SK-N-SH (cell line): Measurements from ENCODE around the gene ACOT8. TPM values are rescaled to one million over a fixed set of nuclear protein-coding genes. Genes with fewer than 3 reads are reported as not detected.

ENCODE experiments used
- CTCF ChIA-PET: fragments of 300-600, 350-600 bp; formaldehyde crosslinking; extraction: SDS; loops from one replicate; lab custom pipeline; 2021; lab: Yijun Ruan, JAX
- POLR2A ChIA-PET: fragments of 350-600 bp; sonication (Branson Sonifier 250); formaldehyde crosslinking; extraction: SDS; loops from one replicate; lab custom pipeline; 2020; ENCODE audit warnings: antibody characterized with exemption, inconsistent platforms; lab: Yijun Ruan, JAX
- DNase-seq: peaks from one replicate; pipeline ENCODE4 v3.0.0; 2012
- H2AFZ ChIP-seq: fragments of 200-600 bp; sonication (generic); 2 replicates; pipeline ENCODE4 v1.8.1; 2016; ENCODE audit warnings: antibody characterized with exemption, mild to moderate bottlenecking, low read depth
- H3F3A ChIP-seq: fragments of 200-600 bp; sonication (generic); replicated peaks from 2 replicates; pipeline ENCODE3; 2016; ENCODE audit warnings: antibody characterized with exemption, mild to moderate bottlenecking; ENCODE audit not compliant: insufficient read depth
- H3K27ac ChIP-seq, 2 experiments: fragments of 200-500 bp in 1 of 2; fragments of 200-600 bp in 1 of 2; sonication (Bioruptor generic) in 1 of 2; sonication (generic), shearing (Covaris generic) in 1 of 2; 2 replicates each; pipeline versions ENCODE4 v1.5.1 to v1.6.1; 2014 to 2016; ENCODE audit warnings: low read depth in 2 of 2, inconsistent platforms in 1 of 2, low read length in 1 of 2, mild to moderate bottlenecking in 1 of 2, mixed read lengths in 1 of 2
- H3K27me3 ChIP-seq: fragments of 200-600 bp; sonication (generic), shearing (Covaris generic); 2 replicates; pipeline ENCODE4 v1.6.1; 2016; ENCODE audit warnings: mixed run types; ENCODE audit not compliant: insufficient read depth
- H3K36me3 ChIP-seq, 2 experiments: fragments of 200-500 bp in 1 of 2; fragments of 200-600 bp in 1 of 2; sonication (Bioruptor generic) in 1 of 2; sonication (generic) in 1 of 2; replicated peaks in 1 of 2; 2 replicates each; pipeline versions ENCODE3 to v1.5.1; 2014 to 2016; ENCODE audit warnings: low read length in 1 of 2, mild to moderate bottlenecking in 1 of 2; ENCODE audit not compliant: insufficient read depth in 2 of 2, control insufficient read depth in 1 of 2
- H3K4me1 ChIP-seq, 2 experiments: fragments of 200-500 bp in 1 of 2; fragments of 200-600 bp in 1 of 2; sonication (Bioruptor generic) in 1 of 2; sonication (generic), shearing (Covaris generic) in 1 of 2; 2 replicates each; pipeline versions ENCODE4 v1.5.1 to v1.6.1; 2014 to 2016; ENCODE audit warnings: low read depth in 1 of 2, low read length in 1 of 2, mixed run types in 1 of 2; ENCODE audit not compliant: insufficient read depth in 2 of 2, control insufficient read depth in 1 of 2
- H3K4me2 ChIP-seq: fragments of 200-600 bp; sonication (generic), shearing (Covaris generic); 2 replicates; pipeline ENCODE4 v1.6.1; 2017; ENCODE audit warnings: mixed run types
- H3K4me3 ChIP-seq, 2 experiments: fragments of 200-500 bp in 1 of 2; fragments of 200-600 bp in 1 of 2; sonication (Bioruptor generic) in 1 of 2; sonication (generic), shearing (Covaris generic) in 1 of 2; 2 replicates each; pipeline versions ENCODE4 v1.5.1 to v1.8.1; 2014 to 2016; ENCODE audit warnings: low read depth in 2 of 2, inconsistent platforms in 1 of 2, low read length in 1 of 2, mild to moderate bottlenecking in 1 of 2, mixed read lengths in 1 of 2, moderate library complexity in 1 of 2
- H3K79me2 ChIP-seq: fragments of 200-600 bp; sonication (generic); 2 replicates; pipeline ENCODE4 v1.8.1; 2017; ENCODE audit warnings: mild to moderate bottlenecking; ENCODE audit not compliant: insufficient read depth
- H3K9ac ChIP-seq: fragments of 200-600 bp; sonication (generic); 2 replicates; pipeline ENCODE4 v1.6.1; 2017; ENCODE audit warnings: mixed run types
- H3K9me2 ChIP-seq: fragments of 200-600 bp; sonication (generic); 2 replicates; pipeline ENCODE4 v1.6.1; 2017; ENCODE audit warnings: mixed run types
- H3K9me3 ChIP-seq: fragments of 200-600 bp; sonication (generic); 2 replicates; pipeline ENCODE4 v1.6.1; 2017; ENCODE audit warnings: mixed run types, mild to moderate bottlenecking, moderate library complexity
- H4K20me1 ChIP-seq: fragments of 200-600 bp; sonication (generic); 2 replicates; pipeline ENCODE4 v1.6.1; 2017; ENCODE audit warnings: mild to moderate bottlenecking, mixed run types; ENCODE audit not compliant: insufficient read depth
- ELF1 ChIP-seq: IDR thresholded peaks from 2 replicates; pipeline ENCODE4 v1.4.0; 2012
- EP300 ChIP-seq, 2 experiments: IDR thresholded peaks; 2 replicates each; pipeline versions ENCODE4 v1.4.0 to v1.6.1; 2012; ENCODE audit warnings: borderline replicate concordance in 1 of 2, low read depth in 1 of 2, low read length in 1 of 2
- EZH2phosphoT487 ChIP-seq: fragments of 200-600 bp; sonication (generic); IDR thresholded peaks from 2 replicates; pipeline ENCODE4 v1.6.1; 2017; ENCODE audit warnings: low read depth, mixed run types, mild to moderate bottlenecking, antibody characterized with exemption, moderate library complexity, borderline replicate concordance
- FOSL2 ChIP-seq: IDR thresholded peaks from 2 replicates; pipeline ENCODE4 v1.4.0; 2012; ENCODE audit warnings: low read depth, mild to moderate bottlenecking, moderate library complexity, borderline replicate concordance
- GATA2 ChIP-seq: sonication (generic); formaldehyde crosslinking; IDR thresholded peaks from 2 replicates; pipeline ENCODE4 v1.5.0; 2020; ENCODE audit warnings: mild to moderate bottlenecking, missing genetic modification reagents
- IRF3 ChIP-seq: fragments of 150-350 bp; IDR thresholded peaks from 2 replicates; pipeline ENCODE4 v1.6.1; 2016; ENCODE audit warnings: mild to moderate bottlenecking, low read depth, low read length
- JUND ChIP-seq: IDR thresholded peaks from 2 replicates; pipeline ENCODE4 v1.4.0; 2012
- MAX ChIP-seq: IDR thresholded peaks from 2 replicates; pipeline ENCODE4 v1.4.0; 2012; ENCODE audit warnings: low read depth
- MEF2A ChIP-seq: IDR thresholded peaks from 2 replicates; pipeline ENCODE4 v1.4.0; 2012; ENCODE audit warnings: low read depth, borderline replicate concordance
- NFIC ChIP-seq: IDR thresholded peaks from 2 replicates; pipeline ENCODE4 v1.4.0; 2012; ENCODE audit warnings: borderline replicate concordance
- NRF1 ChIP-seq: IDR thresholded peaks from 2 replicates; pipeline ENCODE4 v1.6.1; 2012; ENCODE audit warnings: low read depth, mild to moderate bottlenecking, low read length
- POLR2AphosphoS5 ChIP-seq: IDR thresholded peaks from 2 replicates; pipeline ENCODE4 v1.6.1; 2012; ENCODE audit warnings: low read depth, low read length
- RAD21 ChIP-seq: IDR thresholded peaks from 2 replicates; pipeline ENCODE4 v1.6.1; 2012; ENCODE audit warnings: mild to moderate bottlenecking, low read length
- REST ChIP-seq: IDR thresholded peaks from 2 replicates; pipeline ENCODE4 v1.6.1; 2012; ENCODE audit warnings: mild to moderate bottlenecking, low read depth, low read length, moderate library complexity
- RFX5 ChIP-seq: IDR thresholded peaks from 2 replicates; pipeline ENCODE4 v1.6.1; 2012; ENCODE audit warnings: mild to moderate bottlenecking, improper control_type of control experiment, low read length
- RXRA ChIP-seq: IDR thresholded peaks from 2 replicates; pipeline ENCODE4 v1.4.0; 2012; ENCODE audit warnings: low read depth, mild to moderate bottlenecking, borderline replicate concordance
- TAF1 ChIP-seq: IDR thresholded peaks from 2 replicates; pipeline ENCODE4 v1.6.1; 2012; ENCODE audit warnings: low read depth, mild to moderate bottlenecking, low read length, moderate library complexity, borderline replicate concordance
- TCF12 ChIP-seq: IDR thresholded peaks from 2 replicates; pipeline ENCODE4 v1.4.0; 2012
- polyA plus RNA-seq, 3 experiments: library from polyadenylated mRNA; depleted of rRNA; stranded (reverse); fragments of >200 nt; gene quantifications; 2 replicates each; pipeline ENCODE4 v1.2.3, GENCODE V29; 2012

The ACOT8 gene
- polyA plus RNA-seq, 1 of the 3 experiments (the other 2 are of a cell fraction), result 48.4 TPM

- POLR2A ChIA-PET, result no interaction called here
- no peaks in the 10 kb centered on the region for H3K9me3 ChIP-seq
- no peaks in the 10 kb centered on the region for H4K20me1 ChIP-seq
- peak overlapping the region; percentile 50 for H3K9ac ChIP-seq
- DNase-seq, result no peak
- TF ChIP-seq IRF3, result no peak
- no peak for TF ChIP-seq EP300 (IDR thresholded peaks at IDR 0.05; ENCODE audit: borderline replicate concordance in 1 of 2, low read depth in 1 of 2, low read length in 1 of 2)
- TF ChIP-seq RXRA, result no peak
- no peak for TF ChIP-seq NRF1
- no peak for TF ChIP-seq TAF1
- TF ChIP-seq POLR2AphosphoS5, result no peak
- TF ChIP-seq MAX, result no peak
- no peak for TF ChIP-seq MEF2A
- no peak for TF ChIP-seq ELF1
- TF ChIP-seq RFX5, result no peak
- no peak for TF ChIP-seq NFIC
- TF ChIP-seq REST, result no peak
- TF ChIP-seq EZH2phosphoT487, result no peak
- no peak for TF ChIP-seq TCF12
- no peak for TF ChIP-seq GATA2 (CRISPR knock-in tag)
- no peak for TF ChIP-seq JUND
- TF ChIP-seq FOSL2, result no peak
- no peak for TF ChIP-seq RAD21
- no peaks in the 10 kb centered on the region for H3K27me3 ChIP-seq
- CTCF ChIA-PET, result interaction anchor here (1.2 kb wide), 1 partner anchor 119 kb away, joined by 3 read pairs; no protein-coding TSS in a partner anchor
- peaks cover 8% of the 10 kb centered on the region for H3F3A ChIP-seq
- H2AFZ ChIP-seq, result 0 out of 2 replicates have a peak overlapping the region, but pooled peaks have one; percentile 26
- H3K4me3 ChIP-seq, result no peak overlapping the region
- 0 out of 2 replicates have a peak overlapping the region, but pooled peaks have one; percentile 34 for H3K4me2 ChIP-seq
- no peaks in the 10 kb centered on the region for H3K9me2 ChIP-seq
- H3K79me2 ChIP-seq, result no peaks in the 10 kb centered on the region
- H3K36me3 ChIP-seq, result no peaks in the 10 kb centered on the region
- peaks cover 0 to 8% of the 10 kb centered on the region in 2 experiments; a peak in 1 of 4 replicates for H3K4me1 ChIP-seq
- peak overlapping the region in 1 of 2 experiments; percentile 83; a peak in 2 of 4 replicates for H3K27ac ChIP-seq
Observed at GRCh38 chr20:45867819-45868176, 10.6 kb upstream of the ACOT8 start.
